Caco-2 (cell line): ENCODE results near the gene NEDD8. TPM values are rescaled to one million over a fixed set of nuclear protein-coding genes. Genes with fewer than 3 reads are reported as not detected.
"Not testable (repeated sequence)": the region's sequence is repeated elsewhere in the genome, so short reads cannot be mapped to it uniquely, and the experiment has no call there.

Source experiments
- BruUV-seq: library from RNA; stranded (reverse); fragments of 400-500 nt; replicated peaks from 2 replicates; lab custom pipeline; 2021; lab: Mats Ljungman, UMichigan
- CTCF ChIA-PET: fragments of 300-600 bp; sonication (Branson Sonifier 250); formaldehyde crosslinking; loops from one replicate; lab custom pipeline; 2022; ENCODE audit warnings: antibody characterized with exemption; lab: Charles Lee
- POLR2A ChIA-PET: fragments of 300-600 bp; sonication (Branson Sonifier 250); formaldehyde crosslinking; loops from one replicate; lab custom pipeline; 2022; ENCODE audit warnings: antibody characterized with exemption; lab: Charles Lee
- DNase-seq, 2 experiments: peaks; one replicate each; pipeline versions ENCODE4 v3.0.0 to v3.0.0-alpha.2; 2020 to 2022
- H3K27me3 ChIP-seq: replicated peaks from 2 replicates; pipeline ENCODE4 v1.6.0; 2011; ENCODE audit warnings: low read length; ENCODE audit not compliant: control insufficient read depth, insufficient read depth
- H3K36me3 ChIP-seq: 2 replicates; pipeline ENCODE4 v1.5.1; 2011; ENCODE audit warnings: low read length; ENCODE audit not compliant: control insufficient read depth, insufficient read depth
- H3K4me1 ChIP-seq: fragments of 250-450 bp; sonication (Bioruptor Pico); 2 replicates; pipeline ENCODE4 v1.5.1; 2020; ENCODE audit warnings: mild to moderate bottlenecking
- H3K4me3 ChIP-seq: 2 replicates; pipeline ENCODE4 v1.5.1; 2011; ENCODE audit warnings: low read depth, mild to moderate bottlenecking, control low read depth, low read length
- H3K9me3 ChIP-seq: fragments of 250-450 bp; sonication (Bioruptor Pico); 2 replicates; pipeline ENCODE4 v1.5.1; 2020; ENCODE audit warnings: mild to moderate bottlenecking, moderate library complexity
- H3K27ac Mint-ChIP-seq: one replicate; pipeline ENCODE4 v1.8.0; 2022; ENCODE audit warnings: mixed read lengths; ENCODE audit not compliant: unreplicated experiment
- H3K27me3 Mint-ChIP-seq: one replicate; pipeline ENCODE4 v1.8.0; 2022; ENCODE audit warnings: mixed read lengths; ENCODE audit not compliant: insufficient read depth, unreplicated experiment
- H3K36me3 Mint-ChIP-seq: one replicate; pipeline ENCODE4 v1.8.0; 2022; ENCODE audit warnings: mild to moderate bottlenecking, mixed read lengths; ENCODE audit not compliant: insufficient read depth, unreplicated experiment
- H3K4me1 Mint-ChIP-seq: one replicate; pipeline ENCODE4 v1.8.0; 2022; ENCODE audit warnings: low read depth, mixed read lengths; ENCODE audit not compliant: unreplicated experiment
- H3K4me3 Mint-ChIP-seq: one replicate; pipeline ENCODE4 v1.8.0; 2022; ENCODE audit warnings: mild to moderate bottlenecking, moderate library complexity, mixed read lengths; ENCODE audit not compliant: unreplicated experiment
- H3K9me3 Mint-ChIP-seq: one replicate; pipeline ENCODE4 v1.8.0; 2022; ENCODE audit warnings: mixed read lengths; ENCODE audit not compliant: unreplicated experiment
- intact Hi-C: fragments of 100-400 bp; cut with micrococcal nuclease; formaldehyde crosslinking; loops from one replicate; pipeline ENCODE4 v1.10.0; 2022; ENCODE audit not compliant: unreplicated experiment
- total RNA-seq: library from RNA; stranded (reverse); gene quantifications from 2 replicates; pipeline ENCODE4 v1.2.3, GENCODE V29; 2022
- TF ChIP-seq, protein P1 (sequence below), 2 experiments: fragments of 200-600 bp in 1 of 2; IDR thresholded peaks; 1 replicate in 1 of 2; 2 replicates in 1 of 2; pipeline versions ENCODE4 v1.5.1 to v1.8.0; 2011 to 2022; ENCODE audit warnings: antibody characterized with exemption in 1 of 2, control low read depth in 1 of 2, inconsistent platforms in 1 of 2, low read depth in 1 of 2, low read length in 1 of 2, mild to moderate bottlenecking in 1 of 2, moderate library complexity in 1 of 2; ENCODE audit not compliant: insufficient read depth in 1 of 2, severe bottlenecking in 1 of 2, unreplicated experiment in 1 of 2

The NEDD8 gene
- total RNA-seq, 1 experiment from 2014 or later = 210 TPM

DNA sequence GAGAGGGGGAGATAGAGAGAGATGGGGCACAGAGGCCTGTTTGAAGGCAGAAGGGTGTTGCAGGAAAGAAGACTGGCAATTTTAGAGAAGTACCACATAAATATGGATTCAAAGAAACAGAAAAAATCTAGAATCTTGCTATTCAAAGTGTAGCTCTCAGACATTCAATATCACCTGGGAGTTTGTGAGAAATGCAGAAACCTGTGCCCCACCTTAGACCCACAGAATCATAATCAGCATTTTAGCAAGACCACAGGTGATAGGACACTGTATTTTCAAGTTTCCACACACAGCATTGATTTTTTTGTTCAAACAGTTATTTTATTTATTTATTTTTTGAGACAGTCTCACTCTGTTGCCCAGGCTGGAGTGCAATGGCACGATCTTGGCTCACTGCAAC is 3.3 kb downstream of the NEDD8 start:
- Mint-ChIP-seq H3K36me3 (peaks cover 37% of the 10 kb centered on the region), H3K4me1 (peaks cover 6% of the 10 kb centered on the region), H3K4me3 (no peak overlapping the region), H3K27ac (no peak overlapping the region), H3K9me3 (no peaks in the 10 kb centered on the region), H3K27me3 (no peaks in the 10 kb centered on the region)
- no peaks in the 10 kb centered on the region for H3K36me3 ChIP-seq
- TF ChIP-seq, protein P1, sequence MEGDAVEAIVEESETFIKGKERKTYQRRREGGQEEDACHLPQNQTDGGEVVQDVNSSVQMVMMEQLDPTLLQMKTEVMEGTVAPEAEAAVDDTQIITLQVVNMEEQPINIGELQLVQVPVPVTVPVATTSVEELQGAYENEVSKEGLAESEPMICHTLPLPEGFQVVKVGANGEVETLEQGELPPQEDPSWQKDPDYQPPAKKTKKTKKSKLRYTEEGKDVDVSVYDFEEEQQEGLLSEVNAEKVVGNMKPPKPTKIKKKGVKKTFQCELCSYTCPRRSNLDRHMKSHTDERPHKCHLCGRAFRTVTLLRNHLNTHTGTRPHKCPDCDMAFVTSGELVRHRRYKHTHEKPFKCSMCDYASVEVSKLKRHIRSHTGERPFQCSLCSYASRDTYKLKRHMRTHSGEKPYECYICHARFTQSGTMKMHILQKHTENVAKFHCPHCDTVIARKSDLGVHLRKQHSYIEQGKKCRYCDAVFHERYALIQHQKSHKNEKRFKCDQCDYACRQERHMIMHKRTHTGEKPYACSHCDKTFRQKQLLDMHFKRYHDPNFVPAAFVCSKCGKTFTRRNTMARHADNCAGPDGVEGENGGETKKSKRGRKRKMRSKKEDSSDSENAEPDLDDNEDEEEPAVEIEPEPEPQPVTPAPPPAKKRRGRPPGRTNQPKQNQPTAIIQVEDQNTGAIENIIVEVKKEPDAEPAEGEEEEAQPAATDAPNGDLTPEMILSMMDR (IDR thresholded peaks at IDR 0.05; ENCODE audit: insufficient read depth in 1 of 2, low read depth in 1 of 2, low read length in 1 of 2, severe bottlenecking in 1 of 2, unreplicated experiment in 1 of 2) = no peak
- no peaks in the 10 kb centered on the region for H3K4me1 ChIP-seq
- no peaks in the 10 kb centered on the region for H3K9me3 ChIP-seq
- no TSS peak for BruUV-seq
- no peaks in the 10 kb centered on the region for H3K27me3 ChIP-seq
- DNase-seq = no peak
- ChIA-PET POLR2A (interaction anchor here (0.6 kb wide), 1 partner anchor 33 kb away, joined by 6 read pairs; no protein-coding TSS in a partner anchor), CTCF (no interaction called here)
- H3K4me3 ChIP-seq = no peak overlapping the region
- intact Hi-C loops = no loop called here

DNA sequence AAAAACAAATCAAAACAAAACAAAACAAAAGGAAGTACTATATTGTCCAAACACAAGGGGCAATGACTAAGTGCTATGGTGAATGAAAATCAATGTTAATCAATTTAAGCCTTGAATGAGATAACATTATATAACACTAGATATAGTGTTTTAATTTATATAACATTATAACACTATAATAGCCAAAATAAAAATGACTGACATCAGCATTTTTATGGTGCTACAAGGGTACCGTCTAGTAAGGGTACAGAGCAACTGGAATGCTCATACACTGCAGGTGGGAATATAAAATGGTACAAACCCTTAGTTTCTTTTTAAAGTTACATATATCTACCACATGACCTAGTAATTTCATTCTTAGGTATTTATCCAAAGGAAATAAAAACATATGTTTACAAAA is 5.7 kb downstream of the NEDD8 start:
- no peaks in the 10 kb centered on the region for H3K36me3 ChIP-seq
- no peak overlapping the region for H3K4me3 ChIP-seq
- Mint-ChIP-seq H3K9me3 (no peaks in the 10 kb centered on the region), H3K4me1 (peaks cover 6% of the 10 kb centered on the region), H3K27ac (no peak overlapping the region), H3K27me3 (no peaks in the 10 kb centered on the region), H3K4me3 (no peak overlapping the region), H3K36me3 (peaks cover 37% of the 10 kb centered on the region)
- intact Hi-C loops = no loop called here
- H3K27me3 ChIP-seq = no peaks in the 10 kb centered on the region
- BruUV-seq = no TSS peak
- POLR2A ChIA-PET = no interaction called here
- DNase-seq = no peak
- TF ChIP-seq, protein P1 (IDR thresholded peaks at IDR 0.05; ENCODE audit: insufficient read depth in 1 of 2, low read depth in 1 of 2, low read length in 1 of 2, severe bottlenecking in 1 of 2, unreplicated experiment in 1 of 2) = no peak
- CTCF ChIA-PET = no interaction called here
- no peaks in the 10 kb centered on the region for H3K9me3 ChIP-seq
- no peaks in the 10 kb centered on the region for H3K4me1 ChIP-seq

DNA sequence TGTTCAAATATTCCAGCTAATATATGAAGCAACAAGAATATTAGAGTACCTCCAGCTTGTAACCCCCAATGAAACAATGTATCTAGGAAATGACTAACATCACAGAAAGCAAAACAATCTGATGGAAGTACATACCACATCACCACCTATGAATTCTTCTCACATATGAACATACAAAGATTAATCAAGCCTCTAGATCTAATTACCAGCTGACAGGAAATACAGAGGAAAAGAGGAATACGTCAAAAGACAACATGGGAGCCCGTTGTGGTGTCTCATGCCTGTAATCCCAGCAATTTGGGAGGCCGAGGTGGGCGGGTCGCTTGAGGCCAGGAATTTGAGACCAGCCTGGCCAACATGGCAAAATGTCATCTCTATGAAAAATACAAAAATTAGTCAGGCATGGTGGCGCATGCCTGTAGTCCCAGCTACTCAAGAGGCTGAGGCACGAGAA is 7.5 kb downstream of the NEDD8 start:
- CTCF ChIA-PET = no interaction called here
- H3K9me3 ChIP-seq = no peaks in the 10 kb centered on the region
- peaks cover 6% of the 10 kb centered on the region for H3K4me1 Mint-ChIP-seq
- no peak overlapping the region for H3K4me3 Mint-ChIP-seq
- BruUV-seq = no TSS peak
- no peak overlapping the region for H3K27ac Mint-ChIP-seq
- no peaks in the 10 kb centered on the region for H3K27me3 ChIP-seq
- no peak for DNase-seq
- no peaks in the 10 kb centered on the region for H3K4me1 ChIP-seq
- H3K9me3 Mint-ChIP-seq = no peaks in the 10 kb centered on the region
- intact Hi-C loops = no loop called here
- H3K27me3 Mint-ChIP-seq = no peaks in the 10 kb centered on the region
- peaks cover 39% of the 10 kb centered on the region for H3K36me3 Mint-ChIP-seq
- TF ChIP-seq, protein P1 (IDR thresholded peaks at IDR 0.05; ENCODE audit: insufficient read depth in 1 of 2, low read depth in 1 of 2, low read length in 1 of 2, severe bottlenecking in 1 of 2, unreplicated experiment in 1 of 2) = no peak
- no peaks in the 10 kb centered on the region for H3K36me3 ChIP-seq
- no peak overlapping the region for H3K4me3 ChIP-seq
- POLR2A ChIA-PET = no interaction called here

DNA sequence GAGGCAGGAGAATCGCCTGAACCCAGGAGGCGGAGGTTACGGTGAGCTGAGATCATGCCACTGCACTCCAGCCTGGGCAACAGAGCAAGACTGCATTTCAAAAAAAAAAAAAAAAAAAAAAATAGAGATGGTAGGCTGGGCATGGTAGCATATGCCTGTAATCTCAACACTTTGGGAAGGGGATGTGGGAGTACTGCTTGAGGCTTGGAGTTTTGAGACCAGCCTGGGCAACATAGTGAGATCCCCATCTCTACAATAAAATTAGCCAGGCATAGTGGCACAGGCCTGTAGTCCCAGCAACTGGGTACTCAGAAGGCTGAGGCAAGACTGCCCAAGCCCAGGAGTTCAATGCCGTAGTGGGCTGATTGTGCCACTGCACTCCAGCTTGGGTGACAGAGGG is 9.2 kb downstream of the NEDD8 start:
- H3K4me3 Mint-ChIP-seq, BruUV-seq, H3K36me3 ChIP-seq, DNase-seq, POLR2A ChIA-PET, H3K9me3 ChIP-seq, H3K4me3 ChIP-seq, CTCF ChIA-PET, H3K4me1 Mint-ChIP-seq, intact Hi-C loops, H3K27ac Mint-ChIP-seq, H3K27me3 Mint-ChIP-seq, H3K27me3 ChIP-seq, H3K4me1 ChIP-seq, H3K9me3 Mint-ChIP-seq: not testable (repeated sequence)
- H3K36me3 Mint-ChIP-seq = peaks cover 39% of the 10 kb centered on the region
